Brain microvascular endothelial cell (primary cell): ENCODE data around the gene SECTM1.

Experiments used
- DNase-seq: peaks from one replicate; pipeline ENCODE4 v3.0.0-alpha.2; 2020
- H3K27ac ChIP-seq: fragments of 250-450 bp; sonication (Bioruptor Pico); 2 replicates; pipeline ENCODE4 v1.5.1; 2020; ENCODE audit warnings: mild to moderate bottlenecking, moderate library complexity
- H3K27me3 ChIP-seq: fragments of 250-450 bp; sonication (Bioruptor Pico); replicated peaks from 2 replicates; pipeline ENCODE4 v1.5.1; 2020; ENCODE audit warnings: mild to moderate bottlenecking
- H3K36me3 ChIP-seq: fragments of 250-450 bp; sonication (Bioruptor Pico); replicated peaks from 2 replicates; pipeline ENCODE4 v1.5.1; 2020; ENCODE audit warnings: mild to moderate bottlenecking
- H3K4me3 ChIP-seq: 2 replicates; pipeline ENCODE4 v1.5.1; 2011; ENCODE audit warnings: low read depth, mild to moderate bottlenecking, control low read depth, low read length, moderate library complexity
- CTCF ChIP-seq: IDR thresholded peaks from 2 replicates; pipeline ENCODE4 v1.5.1; 2011; ENCODE audit warnings: low read depth, mild to moderate bottlenecking, moderate library complexity, low read length, control low read depth, inconsistent platforms; ENCODE audit errors: missing control alignments
- in situ Hi-C: cut with HindIII; loops from 2 replicates; pipeline ENCODE4 v1.10.0; 2017; ENCODE audit warnings: low sequenced_read_pairs, low pct_ligation_motif_present

Gene SECTM1

GRCh38 chr17:82281076-82281475, 52.5 kb downstream of the SECTM1 start:
- no peak for TF ChIP-seq CTCF
- Histone ChIP-seq H3K36me3 (no peaks in the 10 kb centered on the region), H3K27ac (no peak overlapping the region), H3K4me3 (no peak overlapping the region), H3K27me3 (no peaks in the 10 kb centered on the region)
- in situ Hi-C loops, result no loop called here
- DNase-seq, result no peak

- in situ Hi-C loops, result no loop called here
- no peak for TF ChIP-seq CTCF
- no peak overlapping the region for H3K27ac ChIP-seq
- no peaks in the 10 kb centered on the region for H3K27me3 ChIP-seq
- H3K36me3 ChIP-seq, result no peaks in the 10 kb centered on the region
- no peak for DNase-seq
- H3K4me3 ChIP-seq, result no peak overlapping the region
Measured at GRCh38 chr17:82280537-82280936, 53.0 kb downstream of the SECTM1 start.

- Histone ChIP-seq H3K27ac (no peak overlapping the region), H3K36me3 (no peaks in the 10 kb centered on the region), H3K4me3 (no peak overlapping the region), H3K27me3 (no peaks in the 10 kb centered on the region)
- DNase-seq, result no peak
- in situ Hi-C loops, result no loop called here
- no peak for TF ChIP-seq CTCF
Measured at GRCh38 chr17:82278786-82279391, 54.7 kb downstream of the SECTM1 start.

- in situ Hi-C loops, result no loop called here
- H3K27ac ChIP-seq, result no peak overlapping the region
- H3K36me3 ChIP-seq, result no peaks in the 10 kb centered on the region
- no peak for TF ChIP-seq CTCF
- no peaks in the 10 kb centered on the region for H3K27me3 ChIP-seq
- no peak overlapping the region for H3K4me3 ChIP-seq
- no peak for DNase-seq
Measured at GRCh38 chr17:82278308-82278707, 55.3 kb downstream of the SECTM1 start.

- Histone ChIP-seq H3K36me3 (no peaks in the 10 kb centered on the region), H3K27ac (no peak overlapping the region), H3K4me3 (no peak overlapping the region), H3K27me3 (no peaks in the 10 kb centered on the region)
- in situ Hi-C loops, result no loop called here
- no peak for DNase-seq
- TF ChIP-seq CTCF, result no peak
Measured at GRCh38 chr17:82277851-82278250, 55.7 kb downstream of the SECTM1 start.

GRCh38 chr17:82276938-82277337, 56.6 kb downstream of the SECTM1 start:
- Histone ChIP-seq H3K4me3 (no peak overlapping the region), H3K27ac (no peak overlapping the region), H3K27me3 (no peaks in the 10 kb centered on the region), H3K36me3 (peaks cover under 1% of the 10 kb centered on the region)
- no peak for TF ChIP-seq CTCF
- DNase-seq, result no peak
- in situ Hi-C loops, result no loop called here
